ENCODE measurements around the gene TTC23L.

TTC23L gene

DNA sequence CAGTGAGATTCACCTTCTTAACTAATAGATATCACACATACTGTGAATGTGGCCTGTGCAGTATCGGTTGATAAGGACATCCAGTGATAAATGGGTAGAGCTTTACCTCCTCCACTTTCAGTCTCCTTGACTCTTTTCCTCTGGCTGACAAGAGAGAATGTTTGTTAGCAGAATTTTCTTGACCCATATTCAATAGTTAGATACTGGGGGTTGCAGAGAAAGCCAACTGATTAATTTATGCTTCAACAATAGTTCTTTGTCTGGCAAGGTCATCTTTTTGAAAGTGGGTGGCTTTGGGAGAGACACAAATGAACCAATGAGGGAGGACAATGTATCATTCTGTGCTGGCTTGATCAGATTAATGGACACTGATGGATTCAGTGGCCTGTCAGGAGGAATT, 30.3 kb downstream of the TTC23L start:
- no peak for DNase-seq (ENCODE audit: low read depth in 2 of 2)

DNA sequence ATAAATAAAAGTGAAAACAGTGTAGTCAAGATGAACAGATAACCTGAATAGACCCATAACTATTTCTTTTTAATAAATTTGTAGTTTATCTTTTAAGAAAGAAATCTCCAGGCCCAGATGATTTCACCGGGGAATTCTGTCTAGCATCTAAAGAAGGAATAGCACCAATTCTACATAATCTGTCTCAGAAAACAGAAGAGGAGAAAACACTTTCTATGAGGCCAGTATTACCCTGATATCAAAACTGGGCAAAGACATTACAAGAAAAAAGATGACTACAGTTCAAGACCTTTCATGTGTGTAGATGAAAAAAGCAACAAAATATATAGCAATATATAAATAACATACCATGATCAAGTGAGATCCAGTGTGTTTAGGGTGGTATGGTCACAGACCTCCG, 31.4 kb downstream of the TTC23L start:
- no peak for DNase-seq (ENCODE audit: low read depth in 2 of 2)

DNA sequence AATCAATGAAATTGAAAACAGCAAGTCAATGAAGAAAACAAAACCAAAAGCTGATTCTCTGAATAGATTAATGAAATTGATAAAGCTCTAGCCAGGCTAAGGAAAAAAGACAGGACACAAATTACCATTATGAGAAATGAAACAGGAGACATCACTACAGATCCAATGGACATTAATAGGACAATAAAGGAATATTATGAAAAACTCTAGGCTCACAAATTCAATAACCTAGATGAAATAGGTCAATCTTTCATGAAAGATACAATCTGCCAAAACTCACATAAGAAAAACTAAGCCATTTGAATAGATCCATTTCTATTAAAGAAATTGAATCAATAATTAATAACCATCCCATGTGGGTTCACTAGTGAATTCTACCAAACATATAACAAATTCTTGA, 37.3 kb downstream of the TTC23L start:
- DNase-seq (ENCODE audit: low read depth in 2 of 2): no peak

DNA sequence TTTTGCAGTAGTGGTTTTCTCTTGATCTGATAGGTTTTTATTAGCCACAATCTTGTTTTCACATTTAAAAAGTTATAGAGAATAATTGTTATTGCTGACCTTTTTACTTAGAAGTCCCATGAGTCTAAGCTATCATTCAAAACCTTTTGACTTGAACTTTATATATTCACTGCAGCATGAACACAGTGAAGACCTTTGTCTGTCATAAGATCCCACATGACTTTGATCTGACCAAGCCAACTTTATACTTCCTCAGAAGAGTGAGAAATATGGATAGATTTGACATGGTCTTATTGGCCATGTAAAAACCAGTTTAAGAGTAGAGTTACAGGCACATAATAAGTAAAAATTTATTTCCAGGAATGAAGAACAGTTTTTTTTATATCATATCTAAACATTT, 42.3 kb downstream of the TTC23L start:
- DNase-seq (ENCODE audit: low read depth in 2 of 2): no peak

DNA sequence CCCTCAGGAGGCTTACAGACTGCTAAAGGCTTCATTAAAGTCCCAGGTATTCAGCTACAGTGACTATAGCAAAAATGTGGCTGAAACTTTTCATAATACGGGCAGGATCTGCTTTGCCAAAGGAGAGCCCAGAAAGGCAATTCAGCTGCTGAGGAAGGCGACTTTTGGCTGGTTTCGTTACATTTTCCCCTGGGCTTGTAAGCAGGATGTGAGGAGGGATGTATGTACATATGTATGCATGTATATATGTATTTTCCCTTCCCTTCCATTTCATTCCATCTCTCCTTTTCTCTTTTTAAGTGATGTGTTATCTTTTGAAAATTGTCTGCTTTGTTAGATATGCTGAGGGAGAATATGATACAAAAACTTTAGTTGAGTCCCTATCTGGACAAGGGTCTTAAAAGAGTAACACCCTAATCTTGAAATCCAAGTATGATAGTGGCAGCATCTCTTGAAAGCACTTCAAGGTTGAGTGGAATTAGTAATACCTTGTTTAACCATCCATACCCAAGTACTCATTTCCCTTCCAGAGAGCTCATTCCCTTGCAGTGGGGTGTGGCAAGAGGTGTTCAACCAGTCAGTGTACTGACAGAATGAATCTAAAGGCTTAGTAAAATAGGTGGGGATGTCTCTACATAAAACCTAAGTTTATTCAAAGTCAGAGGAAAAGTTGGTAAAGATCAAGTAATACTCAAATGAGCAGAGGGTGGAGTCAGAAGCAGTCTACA, 47.6 kb downstream of the TTC23L start:
- no peak for DNase-seq (ENCODE audit: low read depth in 2 of 2)

DNA sequence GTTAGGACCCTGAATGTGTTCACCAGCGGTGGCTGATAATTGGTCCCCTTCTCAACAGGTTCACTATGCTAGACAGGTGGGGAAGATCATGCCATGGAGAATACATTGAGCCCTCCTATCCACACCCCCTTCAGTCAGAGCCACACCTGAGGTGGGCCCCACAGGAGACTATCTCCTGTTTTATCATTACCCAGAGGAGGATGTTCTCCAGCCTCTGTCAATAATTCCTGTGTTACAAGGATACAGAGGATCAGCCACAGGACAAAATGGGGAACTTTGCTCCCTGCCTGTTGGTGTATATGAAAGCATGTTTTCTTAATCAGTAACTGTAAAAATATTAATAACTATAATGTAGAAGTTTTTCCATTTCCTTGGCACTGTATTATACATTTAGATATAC, 50.4 kb downstream of the TTC23L start:
- DNase-seq (ENCODE audit: low read depth in 2 of 2): no peak

GRCh38 chr5:34891981-34892380, 53.0 kb downstream of the TTC23L start:
- DNase-seq (ENCODE audit: low read depth in 2 of 2): no peak

- DNase-seq (ENCODE audit: low read depth in 2 of 2): no peak
These were observed 53.5 kb downstream of the TTC23L start for GRCh38 chr5:34892414-34892813.

DNA sequence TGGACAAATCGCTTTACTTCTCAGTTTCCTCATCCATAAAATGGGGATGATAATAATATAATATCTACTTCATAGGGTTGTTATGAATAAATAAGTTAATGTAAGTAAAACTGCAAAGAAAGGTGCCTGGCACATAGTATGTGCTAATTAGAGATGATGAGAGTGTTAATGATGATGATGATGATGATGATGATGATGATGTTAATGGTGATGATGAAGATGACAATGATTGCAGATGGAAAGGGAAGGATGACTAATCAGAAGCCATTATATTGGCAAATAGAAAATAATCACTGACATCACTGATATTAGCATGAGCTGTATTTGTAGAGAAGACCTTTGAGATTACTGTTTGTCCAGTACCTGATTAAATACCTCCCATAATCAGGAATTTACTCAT, 55.8 kb downstream of the TTC23L start:
- DNase-seq (ENCODE audit: low read depth in 2 of 2): no peak

GRCh38 chr5:34895641-34896419, 56.9 kb downstream of the TTC23L start:
- DNase-seq (ENCODE audit: low read depth in 2 of 2): no peak

DNA sequence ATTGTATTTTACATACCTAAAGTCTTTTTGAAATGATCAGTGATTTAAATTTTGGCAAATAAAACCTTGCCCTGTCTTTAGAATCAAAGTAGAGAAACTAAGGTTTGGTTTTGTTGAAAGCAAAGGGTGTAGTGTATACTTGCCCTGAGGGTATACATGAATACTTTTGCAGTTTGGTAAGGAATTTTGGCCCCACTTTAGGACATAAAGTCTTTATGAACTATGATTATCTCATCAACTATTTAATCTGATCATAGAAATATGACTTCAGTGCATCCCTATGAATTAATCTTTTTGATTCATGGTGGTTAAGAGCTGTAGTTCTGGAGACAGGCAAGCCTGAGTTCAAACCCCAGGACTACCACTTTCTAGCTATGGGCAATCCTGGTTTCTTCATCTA, 58.7 kb downstream of the TTC23L start:
- no peak for DNase-seq (ENCODE audit: low read depth in 2 of 2)

GRCh38 chr5:34898258-34898895, 59.4 kb downstream of the TTC23L start:
- DNase-seq (ENCODE audit: low read depth in 2 of 2): peak; percentile 30 to 37

DNA sequence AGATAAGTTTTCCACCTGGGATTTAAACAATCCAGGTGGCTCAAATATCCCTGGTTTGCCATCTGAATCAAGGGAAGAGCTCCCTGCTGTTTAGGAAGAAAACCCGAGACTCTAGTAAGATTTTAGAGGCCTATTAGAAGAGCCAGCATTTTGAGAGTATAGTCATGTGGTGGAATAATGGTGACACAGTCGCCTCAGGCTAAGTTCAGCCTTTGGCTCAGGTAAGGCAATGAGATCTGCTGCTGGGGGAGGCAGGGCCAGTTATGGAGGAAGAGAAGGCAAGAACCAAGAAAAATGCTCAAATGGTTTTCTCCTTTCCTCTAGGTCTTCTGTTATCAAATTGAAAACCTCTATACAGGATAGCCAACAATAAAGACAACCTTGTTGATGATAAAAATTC, 60.1 kb downstream of the TTC23L start:
- no peak for DNase-seq (ENCODE audit: low read depth in 2 of 2)

DNA sequence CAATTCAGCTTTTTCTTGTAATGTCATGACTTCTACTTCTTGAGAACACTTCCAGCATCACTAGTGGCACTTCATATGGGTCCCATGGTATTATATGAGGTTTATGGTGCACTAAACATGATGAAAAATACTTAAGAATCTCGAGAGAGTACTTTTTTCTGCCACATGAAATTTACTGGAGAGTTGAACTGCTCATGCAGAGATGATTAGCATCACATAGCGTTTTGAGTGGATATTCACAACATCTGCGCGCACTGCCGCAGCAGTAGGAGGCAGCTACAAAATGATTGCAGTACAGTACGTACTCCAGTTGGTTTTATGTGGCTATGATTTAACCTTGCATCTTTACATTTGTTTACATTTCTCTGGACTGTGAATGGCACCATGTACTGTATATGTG, 61.7 kb downstream of the TTC23L start:
- no peak for DNase-seq (ENCODE audit: low read depth in 2 of 2)

DNA sequence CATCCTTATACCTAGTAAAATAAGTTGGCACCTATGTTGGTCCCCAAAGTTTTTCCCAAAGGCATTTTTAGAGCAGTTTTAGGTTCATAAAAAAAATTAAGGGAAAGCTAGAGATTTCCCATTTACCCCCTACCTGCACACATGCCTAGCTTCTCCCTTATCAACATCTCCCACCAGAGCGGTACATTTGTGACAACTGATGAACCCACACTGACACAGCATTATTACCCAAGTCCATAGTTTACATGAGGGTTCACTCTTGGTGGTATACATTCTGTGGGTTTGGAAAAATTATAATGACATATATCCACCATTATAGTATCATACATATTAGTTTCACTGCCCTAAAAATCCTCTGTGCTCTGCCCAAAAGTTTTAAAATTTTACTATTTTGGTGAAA, 64.3 kb downstream of the TTC23L start:
- DNase-seq (ENCODE audit: low read depth in 2 of 2): no peak

GRCh38 chr5:34905564-34905963, 66.6 kb downstream of the TTC23L start:
- no peak for DNase-seq (ENCODE audit: low read depth in 2 of 2)

- DNase-seq (ENCODE audit: low read depth in 2 of 2): no peak
These were observed 74.1 kb downstream of the TTC23L start for GRCh38 chr5:34913072-34913471.

DNA sequence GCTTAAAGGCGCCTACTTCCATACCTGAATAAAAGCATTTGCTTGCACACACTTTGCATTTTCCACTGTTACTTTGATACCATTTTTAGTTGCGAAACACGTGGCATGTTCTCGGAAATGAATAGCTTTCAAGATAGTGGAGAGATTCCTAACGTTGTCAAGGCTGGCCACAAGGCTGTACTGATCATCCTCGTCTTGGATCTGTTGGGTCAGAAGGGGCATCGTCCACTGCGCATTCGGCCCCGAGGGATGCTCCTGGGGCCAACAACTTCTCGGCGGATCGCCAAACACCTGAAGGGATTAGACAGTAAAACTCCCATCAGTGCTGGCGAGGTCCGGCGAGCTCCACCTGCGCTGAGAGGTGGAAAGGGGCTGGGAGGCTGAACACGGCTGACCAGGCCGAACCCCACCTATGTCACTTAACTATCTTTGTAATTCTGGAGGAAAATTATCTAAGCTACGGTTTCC, 75.7 kb downstream of the TTC23L start:
- no peak for DNase-seq (ENCODE audit: low read depth in 2 of 2)

- peak; percentile 87 to 93 for DNase-seq (ENCODE audit: low read depth in 2 of 2)
These were observed 76.3 kb downstream of the TTC23L start, which contains the start of the genes BRIX1 and RAD1 for GRCh38 chr5:34915139-34915855. Gene BRIX1 (plus strand): TSS chr5:34915711. CDS start chr5:34915739, 28 bp downstream. Gene RAD1 (minus strand): TSS chr5:34915504. CDS start chr5:34914892, 612 bp downstream.

- DNase-seq (ENCODE audit: low read depth in 2 of 2): no peak
These were observed 76.9 kb downstream of the TTC23L start for GRCh38 chr5:34915856-34916192.

- DNase-seq (ENCODE audit: low read depth in 2 of 2): no peak
These were observed 77.6 kb downstream of the TTC23L start for GRCh38 chr5:34916518-34916917.

GRCh38 chr5:34918025-34918424, 79.1 kb downstream of the TTC23L start:
- no peak for DNase-seq (ENCODE audit: low read depth in 2 of 2)
